HT-29 (cell line): Measurements from ENCODE around the gene SCFD2. TPM values are rescaled to one million over a fixed set of nuclear protein-coding genes. Genes with fewer than 3 reads are reported as not detected.
"Not testable (repeated sequence)": the region's sequence is repeated elsewhere in the genome, so short reads cannot be mapped to it uniquely, and the experiment has no call there.

Source experiments
- DNase-seq: peaks from one replicate; pipeline ENCODE4 v3.0.0-alpha.2; 2015; ENCODE audit warnings: low spot score
- total RNA-seq: library from RNA; depleted of rRNA; stranded (reverse); fragments of >200 nt; shearing (Covaris generic); gene quantifications from 2 replicates; pipeline ENCODE4 v1.2.3, GENCODE V29; 2014; rRNA removed

The SCFD2 gene
- total RNA-seq = 32.7 and 33.1 TPM in 2 replicates

DNA sequence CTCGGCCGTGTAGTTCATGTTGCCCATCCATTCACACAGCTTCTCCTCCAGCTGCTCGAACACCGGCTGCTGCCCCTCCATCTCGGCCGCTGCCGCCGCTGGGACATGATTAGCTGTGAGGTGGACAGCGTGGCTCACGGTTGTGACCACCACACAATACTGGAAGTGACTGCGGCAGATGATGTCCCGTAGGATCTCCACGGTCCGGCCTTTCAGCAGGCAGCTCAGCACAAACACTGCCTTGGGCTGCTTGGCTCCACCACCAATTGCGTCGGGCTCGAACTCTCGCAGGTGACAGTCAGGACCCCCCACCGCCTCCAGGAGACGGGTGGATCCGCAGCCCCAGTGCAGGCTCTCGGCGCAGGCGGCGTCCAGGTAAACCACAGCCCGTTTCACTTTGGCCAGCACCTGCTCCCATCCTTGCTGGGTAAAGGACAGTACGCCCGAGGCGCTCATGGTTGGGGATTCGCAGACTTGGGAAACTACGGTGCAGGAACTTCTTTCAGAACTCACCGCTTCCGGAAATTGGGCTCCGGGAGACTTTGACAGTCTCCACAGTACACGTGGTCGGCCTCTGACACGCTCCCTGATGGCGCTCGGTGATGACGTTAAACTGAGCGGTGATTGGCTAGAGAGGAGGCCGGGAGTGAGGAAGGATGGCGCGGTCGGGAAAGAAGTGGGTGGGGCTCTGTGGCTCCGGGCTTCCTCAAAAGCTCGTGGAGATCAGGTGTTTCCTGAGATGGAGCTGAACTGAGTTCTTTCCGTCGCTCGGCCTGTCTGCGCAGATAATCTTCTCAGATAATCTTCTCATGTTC lies at the start of gene SCFD2:
SCFD2 (minus strand) TSS at position 576 of the 815 bp plus-strand sequence.
- DNase-seq = peak; percentile 98

DNA sequence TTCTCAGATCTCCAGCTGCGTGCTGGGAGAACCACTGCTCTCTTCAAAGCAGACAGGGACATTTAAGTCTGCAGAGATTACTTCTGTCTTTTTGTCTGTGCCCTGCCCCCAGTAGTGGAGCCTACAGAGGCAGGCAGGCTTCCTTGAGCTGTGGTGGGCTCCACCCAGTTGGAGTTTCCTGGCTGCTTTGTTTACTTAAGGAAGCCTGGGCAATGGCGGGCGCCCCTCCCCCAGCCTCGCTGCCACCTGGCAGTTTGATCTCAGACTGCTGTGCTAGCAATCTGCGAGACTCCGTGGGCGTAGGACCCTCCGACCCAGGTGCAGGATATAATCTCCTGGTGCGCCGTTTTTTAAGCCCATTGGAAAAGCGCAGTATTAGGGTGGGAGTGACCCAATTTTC lies 43.6 kb upstream of the SCFD2 start:
- DNase-seq = not testable (repeated sequence)

DNA sequence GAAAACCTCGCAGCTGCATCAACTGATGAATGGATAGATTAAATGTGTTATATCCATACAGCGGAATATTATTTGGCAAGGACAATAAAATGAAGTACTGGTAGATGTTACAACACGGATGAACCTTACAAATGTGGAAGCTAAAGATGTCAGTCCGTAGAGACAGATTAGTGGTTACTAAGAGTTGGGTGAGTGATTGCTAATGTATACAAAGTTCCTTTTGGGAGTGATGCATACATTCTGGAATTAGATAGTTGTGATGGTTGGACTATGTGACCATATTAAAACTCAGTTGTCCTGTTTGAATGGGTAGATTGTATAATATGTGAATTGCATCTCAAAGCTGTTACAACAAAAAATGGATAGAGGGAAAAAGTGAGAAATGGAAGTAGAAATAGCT lies 14.4 kb upstream of the SCFD2 start:
- no peak for DNase-seq

DNA sequence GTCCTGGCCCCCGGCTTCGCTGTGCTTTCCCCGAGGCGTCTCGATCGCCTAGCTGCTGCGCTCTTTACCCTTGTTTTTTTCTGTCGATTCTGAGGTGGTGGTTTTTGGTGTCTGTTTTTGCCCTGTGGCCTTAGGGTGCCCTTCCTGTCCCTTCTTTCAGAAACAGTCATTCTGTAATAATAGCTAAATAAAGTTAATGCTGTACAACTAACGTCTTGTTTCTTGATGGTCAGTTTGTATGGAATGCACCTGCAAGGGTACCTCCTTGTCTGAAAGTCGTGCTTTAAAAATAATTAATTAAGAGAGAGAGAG lies 12.3 kb upstream of the SCFD2 start:
- peak; percentile 18 for DNase-seq

DNA sequence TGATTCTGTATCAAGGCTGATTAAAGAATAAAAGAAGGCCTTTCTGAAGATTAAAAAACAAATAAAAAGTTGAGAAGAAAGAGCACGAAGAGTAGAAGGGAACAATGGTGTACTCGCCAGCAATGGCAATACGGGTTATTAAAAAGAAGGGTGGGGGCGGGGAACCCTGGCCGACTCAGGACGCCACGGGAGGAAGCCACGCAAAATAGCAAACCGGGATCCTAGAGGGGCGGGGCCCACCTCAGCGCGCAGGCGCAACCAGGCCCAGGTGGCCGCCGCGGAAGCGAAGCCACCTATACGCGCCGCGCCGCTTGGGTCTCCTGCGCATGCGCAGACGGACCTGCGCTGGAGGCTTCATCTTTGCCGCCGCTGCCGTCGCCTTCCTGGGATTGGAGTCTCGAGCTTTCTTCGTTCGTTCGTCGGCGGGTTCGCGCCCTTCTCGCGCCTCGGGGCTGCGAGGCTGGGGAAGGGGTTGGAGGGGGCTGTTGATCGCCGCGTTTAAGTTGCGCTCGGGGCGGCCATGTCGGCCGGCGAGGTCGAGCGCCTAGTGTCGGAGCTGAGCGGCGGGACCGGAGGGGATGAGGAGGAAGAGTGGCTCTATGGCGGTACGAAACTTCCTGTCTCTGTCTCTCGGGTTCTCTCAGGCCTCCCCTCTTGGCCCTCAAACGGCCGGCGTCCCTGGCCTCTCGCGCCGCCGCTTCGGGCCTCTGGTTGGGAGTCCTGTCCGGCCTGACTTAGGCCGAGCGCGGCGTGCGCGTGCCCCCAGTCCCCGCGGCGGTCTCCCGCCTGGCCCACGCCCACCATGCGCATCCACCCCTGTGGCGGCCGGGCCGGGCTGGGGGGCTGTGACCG lies 11.7 kb upstream of the SCFD2 start, which contains the start of gene FIP1L1:
FIP1L1 (plus strand) TSS at position 323 of the 852 bp plus-strand sequence; CDS start at position 521, 198 bp downstream.
- peak; percentile 96 for DNase-seq

DNA sequence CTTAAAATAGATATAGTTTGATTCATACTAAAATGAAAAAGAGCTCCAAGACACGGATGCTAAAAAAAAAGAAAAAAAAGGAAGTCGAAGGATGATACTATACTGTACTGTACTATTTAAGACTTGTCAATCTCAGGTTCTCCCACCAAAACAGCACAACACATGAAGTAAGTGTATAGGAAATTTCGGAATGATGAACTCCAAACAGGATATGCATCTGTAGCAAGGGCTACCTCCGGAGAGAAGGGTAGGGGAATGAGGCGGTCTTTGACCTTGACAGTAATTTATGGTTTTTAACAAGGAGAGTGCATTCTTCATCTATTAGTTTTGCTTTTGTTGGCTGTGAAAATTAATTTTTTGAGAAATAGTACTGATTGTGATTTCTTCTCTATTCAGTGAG lies 11.0 kb upstream of the SCFD2 start:
- no peak for DNase-seq

DNA sequence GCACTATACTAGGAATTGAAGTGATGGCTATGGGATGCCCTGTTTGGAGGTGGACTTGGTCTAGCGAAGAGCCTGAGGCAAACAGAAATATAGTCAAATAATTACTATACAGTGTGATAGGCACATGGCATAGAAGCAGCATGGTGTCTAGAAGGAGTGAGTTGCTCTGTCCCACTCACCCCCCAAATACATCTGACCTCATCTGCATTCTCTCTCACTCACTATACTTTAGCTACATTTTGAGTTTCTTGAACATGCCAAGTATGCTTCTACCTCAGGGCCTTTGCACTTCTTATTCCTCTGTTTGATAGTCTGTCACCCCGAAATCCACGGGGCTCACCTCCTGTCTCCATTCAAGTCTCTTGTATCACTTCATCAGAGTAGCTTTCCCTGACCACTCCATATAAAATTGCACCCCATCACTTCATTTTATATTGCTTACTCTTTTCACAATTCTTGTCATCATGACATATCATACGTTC lies 9.0 kb upstream of the SCFD2 start:
- DNase-seq = no peak

DNA sequence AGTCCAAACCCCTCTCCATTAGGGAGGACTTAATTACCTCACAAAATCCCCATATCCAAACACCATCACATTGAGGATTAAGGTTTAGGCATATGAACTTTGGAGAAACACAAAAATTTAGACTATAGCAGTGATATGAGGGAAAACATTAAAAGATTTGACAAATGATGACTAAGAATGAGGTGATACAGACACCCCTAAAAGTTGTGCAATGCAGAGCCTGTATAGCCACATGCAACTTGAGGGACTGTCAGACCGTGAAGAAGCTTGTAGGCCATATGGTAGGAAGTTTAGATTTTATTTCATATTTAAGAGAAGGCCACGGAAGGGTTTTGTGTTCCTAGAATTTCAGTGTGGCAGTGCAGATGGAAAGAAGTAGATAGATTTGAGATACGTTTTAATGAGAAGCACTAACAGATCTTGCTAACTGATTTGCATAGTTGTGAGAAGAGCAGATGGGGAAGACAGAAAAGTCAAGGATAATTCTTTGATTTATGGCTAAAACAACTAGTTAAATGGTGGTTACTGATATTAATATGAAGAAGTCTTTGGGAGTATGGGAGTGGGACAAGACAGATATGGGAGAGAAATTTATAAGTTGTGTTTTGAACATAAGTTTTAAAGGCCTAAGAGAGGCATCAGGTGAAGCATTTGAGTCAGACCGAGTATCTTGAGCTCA lies 6.1 kb upstream of the SCFD2 start:
- no peak for DNase-seq

DNA sequence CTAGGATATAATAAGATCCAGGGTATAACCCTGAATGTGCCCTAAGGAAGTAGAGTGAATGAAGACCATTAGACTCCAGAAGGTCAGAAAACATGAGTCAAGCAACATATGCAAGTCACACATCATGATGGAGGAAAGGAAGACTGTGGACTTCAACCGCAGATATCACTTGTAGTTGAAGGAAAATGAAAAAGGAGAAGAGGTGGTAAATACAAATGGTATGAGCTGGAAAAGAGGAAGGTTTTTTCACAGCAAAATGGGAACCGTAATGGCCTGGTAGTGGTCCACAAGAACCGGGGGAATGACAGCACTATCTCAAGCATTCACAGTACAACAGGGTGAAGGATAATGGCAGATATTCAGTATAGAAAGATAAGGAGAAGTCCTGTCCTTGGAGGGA lies 5.2 kb upstream of the SCFD2 start:
- DNase-seq = no peak

DNA sequence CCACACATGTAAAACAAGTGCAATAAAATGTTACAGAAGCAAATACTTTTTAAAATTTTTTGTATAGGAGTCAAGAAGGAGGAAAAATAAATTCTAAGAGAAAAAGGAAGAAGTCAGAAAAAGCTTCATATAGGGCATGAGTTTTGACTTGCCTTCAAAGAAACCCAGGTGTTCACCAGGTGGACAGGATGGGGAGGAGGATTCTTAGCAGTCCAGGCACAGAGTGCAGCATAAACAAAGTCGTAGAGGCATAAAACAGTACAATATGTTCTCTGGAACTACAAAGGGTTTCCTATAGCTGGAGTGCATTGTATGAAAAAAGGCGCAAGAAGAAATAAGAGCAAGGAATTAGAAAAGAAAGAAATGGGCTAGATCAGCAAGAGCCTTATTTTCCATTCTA lies 1.9 kb upstream of the SCFD2 start:
- DNase-seq = no peak

DNA sequence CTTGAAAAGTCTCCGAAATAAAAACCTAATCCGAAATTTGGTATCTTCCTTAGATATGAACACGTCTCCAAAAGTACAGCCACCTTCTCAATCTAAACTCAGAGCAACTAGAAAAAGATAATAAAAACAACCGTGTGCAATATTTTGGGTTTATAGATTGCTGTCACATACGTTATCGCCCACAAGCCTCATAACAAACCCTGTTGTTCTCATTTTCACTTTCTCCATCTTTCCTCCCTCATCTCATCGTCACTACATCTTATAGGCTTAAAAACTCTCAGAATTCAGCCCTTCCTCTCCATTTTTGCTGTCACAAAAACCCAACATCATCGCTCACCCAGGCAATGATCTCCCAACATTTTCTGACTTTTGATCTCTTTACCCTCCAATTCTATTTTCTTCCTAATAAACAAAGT lies 448 bp upstream of the SCFD2 start:
- DNase-seq = no peak

DNA sequence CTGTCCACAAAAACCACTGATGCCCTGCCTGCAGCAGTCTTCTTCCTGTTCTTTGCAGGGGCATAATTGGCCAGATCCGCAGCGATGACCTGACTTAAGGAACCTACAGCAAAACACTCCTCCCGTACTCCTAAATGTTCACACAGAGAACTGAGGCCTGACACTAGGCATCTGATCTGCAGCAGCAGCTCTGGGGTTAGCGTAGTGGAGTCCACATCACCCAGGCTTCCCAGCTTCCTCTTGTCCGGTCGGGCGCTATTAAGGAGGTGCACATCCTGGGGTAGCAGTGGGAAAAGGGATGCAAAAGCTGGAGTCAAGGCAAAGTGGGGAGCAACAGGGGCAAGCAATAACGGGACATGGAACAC lies 758 bp downstream of the SCFD2 start:
- peak; percentile 39 for DNase-seq

DNA sequence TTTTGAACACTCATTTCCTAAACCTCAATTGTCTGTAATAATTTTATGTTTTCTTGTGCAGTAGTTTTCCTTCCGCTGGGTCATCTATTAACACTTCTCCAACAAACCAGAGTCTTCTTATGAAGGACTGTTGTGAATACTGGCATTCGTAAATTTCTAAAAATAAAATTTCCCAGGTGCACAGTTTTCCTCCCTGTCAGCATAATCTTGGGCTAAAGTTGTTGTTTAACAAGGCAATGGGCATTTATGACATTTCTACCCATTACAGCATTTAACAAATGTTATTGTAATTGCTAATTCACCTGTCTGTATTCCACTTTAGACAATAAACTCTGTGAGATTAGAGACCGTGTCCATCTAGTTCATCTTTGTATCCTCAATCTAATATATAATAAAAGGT lies 1.2 kb downstream of the SCFD2 start:
- DNase-seq = no peak

DNA sequence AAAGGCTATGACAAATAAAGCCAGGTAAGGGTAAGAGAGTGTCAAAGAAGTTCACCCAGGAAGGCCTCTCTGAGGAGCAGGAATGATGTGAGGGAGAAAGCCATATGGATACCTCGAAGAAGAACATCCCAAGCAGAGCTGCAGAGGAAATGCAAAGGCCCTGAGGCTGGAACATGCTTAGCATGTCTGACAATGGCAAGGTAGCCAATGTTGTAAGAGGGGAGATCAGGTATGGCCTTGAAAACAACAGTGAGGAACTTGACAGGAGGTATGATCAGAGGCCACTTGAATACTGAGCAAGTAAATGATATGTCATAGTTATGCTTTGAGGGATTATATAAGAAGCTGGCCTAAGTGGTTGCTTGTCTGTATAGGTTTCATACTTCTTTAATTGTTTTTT lies 3.8 kb downstream of the SCFD2 start:
- DNase-seq = no peak

DNA sequence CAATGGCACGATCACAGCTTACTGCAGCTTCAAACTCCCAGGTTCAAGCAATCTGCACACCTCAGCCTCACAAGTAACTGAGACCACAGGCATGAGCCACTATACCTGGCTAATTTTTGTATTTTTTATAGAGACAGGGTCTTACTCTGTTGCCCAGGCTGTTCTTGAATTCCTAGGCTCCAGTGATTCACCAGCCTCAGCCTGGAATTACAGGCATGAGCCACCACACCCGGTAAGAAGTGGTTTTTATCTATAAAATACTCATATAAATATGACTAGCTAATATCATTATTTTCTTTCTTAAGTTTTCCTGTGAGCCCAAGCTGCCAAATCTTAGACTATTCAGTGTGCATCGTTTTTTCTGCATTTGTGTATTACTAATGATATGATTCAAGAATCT lies 4.4 kb downstream of the SCFD2 start:
- DNase-seq = no peak

DNA sequence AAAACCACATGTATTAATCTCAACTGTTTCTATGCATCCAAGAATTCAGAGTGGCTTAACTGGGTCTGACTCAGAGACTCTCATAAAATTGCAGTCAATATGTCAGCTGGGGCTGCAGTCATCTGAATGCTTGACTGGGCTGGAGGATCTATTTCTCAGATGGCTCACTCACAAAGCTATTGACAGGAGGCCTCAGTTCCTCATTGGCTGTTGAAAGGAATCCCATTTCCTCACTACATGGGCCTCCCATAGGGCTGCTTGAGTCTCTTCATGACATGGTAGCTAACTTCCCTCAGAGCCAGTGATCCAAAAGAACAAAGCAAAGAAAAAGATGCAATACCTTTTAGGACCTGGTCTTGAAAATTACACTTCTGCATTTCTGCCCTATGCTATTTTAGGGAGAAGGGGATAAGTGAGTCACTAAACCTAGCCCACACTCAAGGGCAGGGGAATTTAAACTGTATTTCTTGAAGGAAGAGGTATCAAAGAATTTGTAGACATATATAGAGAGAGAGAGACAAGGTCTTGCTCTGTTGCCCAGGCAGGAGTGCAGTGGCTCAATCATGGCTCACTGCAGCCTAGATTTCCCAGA lies 9.8 kb downstream of the SCFD2 start:
- DNase-seq = no peak

DNA sequence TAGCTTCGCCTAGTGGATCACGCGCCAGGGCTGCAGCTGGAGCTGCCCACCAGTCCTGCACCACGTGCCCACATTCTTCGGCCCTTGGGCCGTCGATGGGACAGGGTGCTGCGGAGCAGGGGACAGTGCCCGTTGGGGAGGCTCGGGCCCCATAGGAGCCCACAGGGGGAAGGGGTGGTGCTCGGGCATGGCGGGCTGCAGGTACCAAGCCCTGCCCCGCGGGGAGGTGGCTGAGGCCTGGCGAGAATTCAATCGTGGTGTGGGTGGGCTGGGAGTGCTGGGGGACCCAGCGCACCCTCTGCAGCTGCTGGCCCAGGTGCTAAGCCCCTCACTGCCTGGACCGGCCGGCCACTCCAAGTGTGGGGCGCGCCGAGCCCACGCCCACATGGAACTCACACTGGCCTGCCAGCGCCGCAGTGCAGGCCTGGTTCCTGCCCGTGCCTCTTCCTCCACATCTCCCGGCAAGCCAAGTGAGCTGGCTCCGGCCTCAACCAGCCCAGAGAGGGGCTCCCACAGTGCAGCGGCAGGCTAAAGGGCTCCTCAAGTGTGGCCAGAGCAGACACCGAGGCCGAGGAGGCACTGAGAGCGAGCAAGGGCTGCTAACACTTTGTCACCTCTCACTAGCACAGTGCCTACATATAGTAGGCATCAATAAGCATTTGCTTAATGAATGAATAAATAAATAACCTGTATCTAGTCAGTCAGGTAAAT lies 11.7 kb downstream of the SCFD2 start:
- DNase-seq = no peak

DNA sequence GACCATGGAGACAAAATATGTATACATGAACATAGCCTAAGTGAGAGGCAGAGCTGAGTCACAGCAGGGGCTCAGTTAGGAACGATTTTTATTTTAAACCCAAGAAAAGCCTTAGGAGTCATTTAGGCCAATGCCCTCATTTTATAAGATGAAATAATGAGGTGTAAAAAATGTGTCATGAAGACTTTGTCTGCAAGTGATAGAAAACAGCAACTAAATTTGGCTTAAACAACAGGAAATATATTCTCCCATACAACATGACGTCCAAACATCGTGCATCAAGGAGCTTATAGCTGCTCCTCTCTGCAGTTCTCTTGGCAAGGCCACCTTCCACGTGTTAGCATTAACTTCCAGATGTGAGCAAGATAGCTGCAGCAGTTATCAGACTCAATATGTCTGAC lies 16.8 kb downstream of the SCFD2 start:
- DNase-seq = no peak

DNA sequence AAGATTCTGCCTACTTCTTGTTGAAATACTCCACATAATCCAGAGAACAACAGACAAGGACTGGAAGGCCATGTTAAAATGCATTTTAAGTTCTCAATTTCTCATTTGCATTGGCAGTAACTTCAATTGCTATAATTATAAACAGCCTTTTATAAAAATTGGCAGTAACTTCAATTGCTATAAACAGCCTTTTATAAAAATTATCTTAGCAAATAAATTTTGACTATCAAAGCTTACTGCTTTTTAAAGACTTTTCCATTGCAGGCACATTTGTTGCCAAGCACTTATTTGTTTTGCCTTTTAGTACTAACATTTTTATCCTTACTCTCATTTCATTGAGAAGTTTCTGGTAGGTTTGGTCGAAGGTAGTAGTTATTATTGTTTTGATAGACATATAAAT lies 17.8 kb downstream of the SCFD2 start:
- no peak for DNase-seq

DNA sequence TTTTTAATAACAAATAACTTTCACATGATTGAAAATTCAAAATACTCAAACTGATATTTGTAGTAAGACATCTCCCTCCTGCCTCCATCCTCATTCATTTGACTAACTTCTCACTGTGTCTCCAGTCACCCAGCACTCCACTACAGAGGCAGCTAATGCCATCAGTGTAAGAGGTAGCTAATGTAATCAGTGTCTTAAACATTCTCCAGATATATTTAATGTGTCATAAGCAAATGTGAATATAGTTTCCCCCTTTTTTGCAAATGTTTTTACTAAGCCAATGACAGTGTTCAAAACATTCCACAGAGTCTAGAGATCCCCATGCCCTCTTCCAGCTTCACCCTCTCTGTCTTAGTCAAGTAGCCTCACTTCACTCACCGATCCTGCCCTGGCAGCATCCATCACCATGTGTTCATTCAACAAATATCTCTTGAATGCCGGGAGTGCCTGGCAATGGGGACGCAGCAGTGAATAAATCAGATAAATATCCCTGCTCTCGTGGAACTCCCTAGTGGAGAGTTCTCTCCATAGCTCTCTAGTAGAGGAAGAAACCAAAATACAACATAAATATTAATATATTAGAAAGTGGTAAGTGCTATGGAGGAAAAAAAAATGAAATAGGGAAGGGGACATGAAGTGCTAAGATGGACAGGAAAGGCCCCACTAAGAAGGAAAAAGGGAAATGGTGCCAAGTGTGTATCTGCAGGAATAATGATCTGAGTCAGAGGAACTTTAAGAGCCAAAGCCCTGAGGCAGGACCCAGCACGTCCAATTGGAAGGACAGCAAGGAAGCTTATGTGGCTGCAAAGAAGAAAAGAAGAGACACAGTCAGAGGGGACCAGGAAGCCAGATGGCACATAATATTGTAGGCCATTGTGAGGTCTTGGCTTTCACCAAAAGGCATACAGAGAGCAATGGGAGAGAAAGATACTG lies 18.7 kb downstream of the SCFD2 start:
- DNase-seq = no peak
